K562 (cell line): Measurements from ENCODE around the gene MX1. TPM values are rescaled to one million over a fixed set of nuclear protein-coding genes. Genes with fewer than 3 reads are reported as not detected.

Experiments
- HDAC3 ChIP-seq: fragments of 450-650 bp; IDR thresholded peaks from 2 replicates; pipeline ENCODE4 v1.6.1; 2018; ENCODE audit warnings: borderline replicate concordance, mild to moderate bottlenecking, moderate library complexity; ENCODE audit not compliant: partially characterized antibody
- POLR2B ChIP-seq: fragments of 450-650 bp; IDR thresholded peaks from 2 replicates; pipeline ENCODE4 v1.6.1; 2018; ENCODE audit warnings: low read depth; ENCODE audit not compliant: partially characterized antibody
- STAT5A ChIP-seq: IDR thresholded peaks from 2 replicates; pipeline ENCODE4 v1.6.1; 2012; ENCODE audit warnings: low read length, inconsistent platforms, borderline replicate concordance
- ZNF24 ChIP-seq: fragments of 450-650 bp; IDR thresholded peaks from 2 replicates; pipeline ENCODE4 v1.6.1; 2016
- ZNF41 ChIP-seq: fragments of 250-450 bp; sonication (Bioruptor Pico); conservative IDR thresholded peaks from 2 replicates; pipeline ENCODE4 v1.4.0; 2020; ENCODE audit warnings: mild to moderate bottlenecking
- polyA plus RNA-seq, 8 experiments: library from polyadenylated mRNA; depleted of rRNA in 4 of 8; stranded (reverse) in 5 of 8; unstranded in 3 of 8; fragments of >200 nt; fragmentation: Nextera tagmentation in 2 of 8; fragmentation: Illumina TruSeq in 1 of 8; extraction: Ambion mirVana in 2 of 8; extraction: Trizol in 1 of 8; gene quantifications; 2 replicates each; pipeline versions ENCODE4 v1.2.1 to v1.2.3, GENCODE V29; 2011 to 2014; ENCODE audit warnings: inconsistent platforms in 1 of 8, missing spikeins in 1 of 8
- total RNA-seq, 7 experiments: library from RNA; depleted of rRNA in 6 of 7; stranded (reverse); fragments of >200 nt in 6 of 7; fragmentation: Illumina TruSeq in 2 of 7; extraction: Trizol in 2 of 7; gene quantifications; 2 replicates each; pipeline versions ENCODE4 v1.2.1 to v1.2.3, GENCODE V29; 2011 to 2021; ENCODE audit warnings: low replicate concordance in 1 of 7
- TF ChIP-seq, protein P1 (sequence below): fragments of 200-800 bp; sonication (Bioruptor generic); IDR thresholded peaks from 2 replicates; pipeline ENCODE4 v1.6.1; 2016; ENCODE audit warnings: missing genetic modification characterization, missing compliant biosample characterization

The MX1 gene
- total and polyA plus RNA-seq, 9 of the 15 experiments (the other 6 are each of a cell fraction or from before 2014, with no cell fraction given), result 0.07 to 0.51 (median 0.21) TPM; not detected in 5

DNA sequence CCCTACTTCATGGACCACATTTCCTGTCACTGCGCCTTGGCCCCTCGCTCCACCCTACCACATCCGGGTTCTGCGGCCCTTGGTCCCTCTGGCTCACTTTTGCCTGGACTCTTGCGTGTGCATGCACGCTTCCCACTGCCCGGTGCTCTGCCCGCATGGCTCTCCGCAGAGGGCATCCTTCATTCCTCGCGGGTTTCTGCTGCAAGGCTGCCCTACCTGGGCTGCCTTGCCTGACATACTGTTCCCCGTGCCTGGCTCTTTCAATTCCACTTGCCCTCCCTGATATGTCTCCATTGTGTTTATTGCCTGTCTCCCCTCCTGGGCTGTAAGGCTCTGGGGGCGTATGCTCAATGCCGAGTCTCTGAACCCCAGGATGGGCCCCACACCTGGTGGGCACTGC, 37.8 kb upstream of the MX1 start (continued):
- TF ChIP-seq, protein P1, sequence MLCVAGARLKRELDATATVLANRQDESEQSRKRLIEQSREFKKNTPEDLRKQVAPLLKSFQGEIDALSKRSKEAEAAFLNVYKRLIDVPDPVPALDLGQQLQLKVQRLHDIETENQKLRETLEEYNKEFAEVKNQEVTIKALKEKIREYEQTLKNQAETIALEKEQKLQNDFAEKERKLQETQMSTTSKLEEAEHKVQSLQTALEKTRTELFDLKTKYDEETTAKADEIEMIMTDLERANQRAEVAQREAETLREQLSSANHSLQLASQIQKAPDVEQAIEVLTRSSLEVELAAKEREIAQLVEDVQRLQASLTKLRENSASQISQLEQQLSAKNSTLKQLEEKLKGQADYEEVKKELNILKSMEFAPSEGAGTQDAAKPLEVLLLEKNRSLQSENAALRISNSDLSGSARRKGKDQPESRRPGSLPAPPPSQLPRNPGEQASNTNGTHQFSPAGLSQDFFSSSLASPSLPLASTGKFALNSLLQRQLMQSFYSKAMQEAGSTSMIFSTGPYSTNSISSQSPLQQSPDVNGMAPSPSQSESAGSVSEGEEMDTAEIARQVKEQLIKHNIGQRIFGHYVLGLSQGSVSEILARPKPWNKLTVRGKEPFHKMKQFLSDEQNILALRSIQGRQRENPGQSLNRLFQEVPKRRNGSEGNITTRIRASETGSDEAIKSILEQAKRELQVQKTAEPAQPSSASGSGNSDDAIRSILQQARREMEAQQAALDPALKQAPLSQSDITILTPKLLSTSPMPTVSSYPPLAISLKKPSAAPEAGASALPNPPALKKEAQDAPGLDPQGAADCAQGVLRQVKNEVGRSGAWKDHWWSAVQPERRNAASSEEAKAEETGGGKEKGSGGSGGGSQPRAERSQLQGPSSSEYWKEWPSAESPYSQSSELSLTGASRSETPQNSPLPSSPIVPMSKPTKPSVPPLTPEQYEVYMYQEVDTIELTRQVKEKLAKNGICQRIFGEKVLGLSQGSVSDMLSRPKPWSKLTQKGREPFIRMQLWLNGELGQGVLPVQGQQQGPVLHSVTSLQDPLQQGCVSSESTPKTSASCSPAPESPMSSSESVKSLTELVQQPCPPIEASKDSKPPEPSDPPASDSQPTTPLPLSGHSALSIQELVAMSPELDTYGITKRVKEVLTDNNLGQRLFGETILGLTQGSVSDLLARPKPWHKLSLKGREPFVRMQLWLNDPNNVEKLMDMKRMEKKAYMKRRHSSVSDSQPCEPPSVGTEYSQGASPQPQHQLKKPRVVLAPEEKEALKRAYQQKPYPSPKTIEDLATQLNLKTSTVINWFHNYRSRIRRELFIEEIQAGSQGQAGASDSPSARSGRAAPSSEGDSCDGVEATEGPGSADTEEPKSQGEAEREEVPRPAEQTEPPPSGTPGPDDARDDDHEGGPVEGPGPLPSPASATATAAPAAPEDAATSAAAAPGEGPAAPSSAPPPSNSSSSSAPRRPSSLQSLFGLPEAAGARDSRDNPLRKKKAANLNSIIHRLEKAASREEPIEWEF (CRISPR knock-in tag), result no peak
- TF ChIP-seq ZNF24, result no peak
- TF ChIP-seq POLR2B, result no peak
- no peak for TF ChIP-seq STAT5A
- no peak for TF ChIP-seq ZNF41
- TF ChIP-seq HDAC3, result no peak
